Adrenal gland (tissue), 5 donors: ENCODE results near the gene FHOD3.

ENCODE experiments used
- POLR2A ChIP-seq, 2 donors: fragments of 450-650 bp; IDR thresholded peaks; one replicate each; pipeline ENCODE4 v1.6.1; 2017; ENCODE audit warnings: antibody characterized with exemption in 2 of 2, mild to moderate bottlenecking in 2 of 2, moderate library complexity in 1 of 2
- TF ChIP-seq, protein P1 (sequence below), 6 experiments: fragments of 450-650 bp in 4 of 6; fragments of 200-600 bp in 2 of 6; sonication (generic) in 1 of 6; IDR thresholded peaks; 1 replicate in 5 of 6; 2 replicates in 1 of 6; pipeline versions ENCODE4 v1.5.1 to v1.8.0; 2016 to 2021; ENCODE audit warnings: antibody characterized with exemption in 6 of 6, mild to moderate bottlenecking in 2 of 6, moderate library complexity in 1 of 6
- donor health status: DM: no; HTN: no; CAD: no.

DNA sequence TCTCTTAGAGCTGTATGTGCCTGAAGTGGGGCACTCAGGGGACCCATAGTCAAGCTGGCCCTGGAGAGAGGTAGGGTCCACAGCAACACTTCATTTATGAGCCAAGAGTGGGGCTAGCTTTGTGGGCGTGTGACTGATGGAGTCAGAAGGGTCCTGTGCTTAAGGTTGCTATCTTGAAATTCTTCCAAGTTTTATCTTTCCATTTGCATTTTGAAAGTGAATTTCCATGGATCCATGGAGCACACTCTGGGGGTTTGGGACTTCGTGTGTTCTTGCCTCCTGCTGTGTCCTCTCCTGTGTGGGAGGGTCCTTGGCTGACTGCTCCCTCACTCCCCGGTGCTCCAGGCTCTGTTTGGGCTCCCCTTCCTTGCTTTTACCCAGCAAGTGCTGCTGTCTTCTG lies 50.8 kb downstream of the FHOD3 start:
- TF ChIP-seq, protein P1, sequence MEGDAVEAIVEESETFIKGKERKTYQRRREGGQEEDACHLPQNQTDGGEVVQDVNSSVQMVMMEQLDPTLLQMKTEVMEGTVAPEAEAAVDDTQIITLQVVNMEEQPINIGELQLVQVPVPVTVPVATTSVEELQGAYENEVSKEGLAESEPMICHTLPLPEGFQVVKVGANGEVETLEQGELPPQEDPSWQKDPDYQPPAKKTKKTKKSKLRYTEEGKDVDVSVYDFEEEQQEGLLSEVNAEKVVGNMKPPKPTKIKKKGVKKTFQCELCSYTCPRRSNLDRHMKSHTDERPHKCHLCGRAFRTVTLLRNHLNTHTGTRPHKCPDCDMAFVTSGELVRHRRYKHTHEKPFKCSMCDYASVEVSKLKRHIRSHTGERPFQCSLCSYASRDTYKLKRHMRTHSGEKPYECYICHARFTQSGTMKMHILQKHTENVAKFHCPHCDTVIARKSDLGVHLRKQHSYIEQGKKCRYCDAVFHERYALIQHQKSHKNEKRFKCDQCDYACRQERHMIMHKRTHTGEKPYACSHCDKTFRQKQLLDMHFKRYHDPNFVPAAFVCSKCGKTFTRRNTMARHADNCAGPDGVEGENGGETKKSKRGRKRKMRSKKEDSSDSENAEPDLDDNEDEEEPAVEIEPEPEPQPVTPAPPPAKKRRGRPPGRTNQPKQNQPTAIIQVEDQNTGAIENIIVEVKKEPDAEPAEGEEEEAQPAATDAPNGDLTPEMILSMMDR (IDR thresholded peaks at IDR 0.05), result no peak
- no peak for TF ChIP-seq POLR2A (IDR thresholded peaks at IDR 0.05)
